Activated CD4-positive, alpha-beta memory T cell treated with anti-CD3 and anti-CD28 coated beads for 36 hours (primary cell): ENCODE results near the gene HIP1. TPM values are rescaled to one million over a fixed set of nuclear protein-coding genes. Genes with fewer than 3 reads are reported as not detected.

Experiments
- CTCF ChIA-PET: fragments of 350-600 bp; sonication (Branson Sonifier 250); formaldehyde crosslinking; loops from one replicate; lab custom pipeline; 2021; ENCODE audit warnings: antibody characterized with exemption, inconsistent platforms; lab: Charles Lee
- POLR2A ChIA-PET: fragments of 350-600 bp; sonication (Branson Sonifier 250); formaldehyde crosslinking; loops from one replicate; lab custom pipeline; 2021; ENCODE audit warnings: antibody characterized with exemption; lab: Charles Lee
- DNase-seq: peaks from one replicate; pipeline ENCODE4 v3.0.0-alpha.2; 2020
- H3K27ac Mint-ChIP-seq: one replicate; pipeline ENCODE4 v1.8.0; 2021; ENCODE audit warnings: mixed read lengths
- H3K27me3 Mint-ChIP-seq: one replicate; pipeline ENCODE4 v1.8.0; 2021; ENCODE audit warnings: mixed read lengths
- H3K36me3 Mint-ChIP-seq: one replicate; pipeline ENCODE4 v1.8.0; 2021; ENCODE audit warnings: mixed read lengths
- H3K4me1 Mint-ChIP-seq: one replicate; pipeline ENCODE4 v1.8.0; 2021; ENCODE audit warnings: low read depth, mixed read lengths
- H3K4me3 Mint-ChIP-seq: one replicate; pipeline ENCODE4 v1.8.0; 2021; ENCODE audit warnings: mild to moderate bottlenecking, mixed read lengths
- H3K9me3 Mint-ChIP-seq: one replicate; pipeline ENCODE4 v1.8.0; 2021; ENCODE audit warnings: mixed read lengths
- intact Hi-C: fragments of 100-400 bp; cut with micrococcal nuclease; formaldehyde crosslinking; loops from one replicate; pipeline ENCODE4 v1.15.1; 2023
- total RNA-seq, 2 experiments: library from RNA; stranded (reverse); gene quantifications; one replicate each; pipeline ENCODE4 v1.2.3, GENCODE V29; 2021

The HIP1 gene
- total RNA-seq, 2 experiments from 2014 or later = 7.9 to 8.2 TPM

DNA sequence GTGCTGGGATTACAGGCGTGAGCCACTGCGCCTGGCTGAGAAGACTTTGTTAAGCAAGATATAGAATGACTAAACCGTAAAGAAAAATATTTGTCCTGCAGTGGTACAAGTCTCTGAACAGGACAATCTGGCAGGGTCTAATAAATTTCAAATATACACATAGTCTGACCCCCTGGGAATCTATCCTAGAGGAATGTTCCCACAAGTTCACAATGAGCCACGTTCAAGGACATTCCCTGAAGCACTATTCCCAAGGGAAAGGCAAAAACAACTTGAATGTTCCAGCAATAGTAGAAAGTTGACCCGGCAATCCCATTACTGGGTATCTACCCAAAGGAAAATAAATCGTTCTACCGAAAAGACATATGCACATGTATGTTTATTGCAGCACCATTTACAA is 82.0 kb downstream of the HIP1 start:
- CTCF ChIA-PET = no interaction called here
- H3K27me3 Mint-ChIP-seq = no peaks in the 10 kb centered on the region
- no peaks in the 10 kb centered on the region for H3K4me1 Mint-ChIP-seq
- H3K9me3 Mint-ChIP-seq = no peaks in the 10 kb centered on the region
- POLR2A ChIA-PET = no interaction called here
- no peak overlapping the region for H3K4me3 Mint-ChIP-seq
- no peak overlapping the region for H3K27ac Mint-ChIP-seq
- intact Hi-C loops = no loop called here
- DNase-seq = no peak
- no peaks in the 10 kb centered on the region for H3K36me3 Mint-ChIP-seq

DNA sequence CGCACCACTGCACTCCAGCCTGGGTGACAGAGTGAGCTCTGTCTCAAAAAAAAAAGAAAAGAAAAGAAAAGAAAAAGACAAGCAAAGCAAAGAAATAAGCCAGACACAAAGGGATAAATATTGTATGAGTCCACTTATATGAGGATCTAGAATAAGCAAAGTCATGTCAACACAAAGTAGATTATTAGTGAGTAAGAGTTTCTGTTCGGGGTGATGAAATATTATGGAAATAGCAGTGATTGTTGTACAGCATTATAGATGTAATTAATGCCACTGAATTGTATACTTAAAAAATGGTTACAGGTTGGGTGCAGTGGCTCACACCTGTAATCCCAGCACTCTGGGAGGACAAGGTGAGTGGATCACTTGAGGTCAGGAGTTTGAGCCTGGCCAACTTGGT is 83.2 kb downstream of the HIP1 start:
- no peaks in the 10 kb centered on the region for H3K36me3 Mint-ChIP-seq
- H3K4me3 Mint-ChIP-seq = no peak overlapping the region
- no peak for DNase-seq
- POLR2A ChIA-PET = no interaction called here
- intact Hi-C loops = no loop called here
- H3K27ac Mint-ChIP-seq = no peak overlapping the region
- no peaks in the 10 kb centered on the region for H3K4me1 Mint-ChIP-seq
- H3K27me3 Mint-ChIP-seq = no peaks in the 10 kb centered on the region
- H3K9me3 Mint-ChIP-seq = no peaks in the 10 kb centered on the region
- CTCF ChIA-PET = no interaction called here

DNA sequence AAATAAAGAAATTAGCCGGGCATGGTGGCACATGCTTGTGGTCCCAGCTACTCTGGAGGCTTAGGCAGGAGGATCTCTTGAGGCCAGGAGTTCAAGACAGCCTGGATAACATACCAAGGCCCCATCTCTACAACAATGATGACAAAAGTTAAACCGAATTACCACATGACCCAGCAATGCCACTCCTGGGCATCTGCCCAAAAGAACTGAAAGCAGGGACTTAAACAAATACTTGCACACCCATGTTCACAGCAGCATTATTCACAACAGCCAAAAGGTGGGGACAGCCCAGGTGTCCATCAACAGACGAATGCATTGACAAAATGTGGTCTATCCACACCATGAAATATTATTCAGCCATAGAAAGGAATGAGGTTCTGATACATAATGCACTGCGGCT is 83.9 kb downstream of the HIP1 start:
- DNase-seq = no peak
- Mint-ChIP-seq H3K27ac (no peak overlapping the region), H3K27me3 (no peaks in the 10 kb centered on the region), H3K36me3 (no peaks in the 10 kb centered on the region), H3K4me1 (no peaks in the 10 kb centered on the region), H3K9me3 (no peaks in the 10 kb centered on the region), H3K4me3 (no peak overlapping the region)
- intact Hi-C loops = no loop called here
- CTCF ChIA-PET = no interaction called here
- POLR2A ChIA-PET = no interaction called here

DNA sequence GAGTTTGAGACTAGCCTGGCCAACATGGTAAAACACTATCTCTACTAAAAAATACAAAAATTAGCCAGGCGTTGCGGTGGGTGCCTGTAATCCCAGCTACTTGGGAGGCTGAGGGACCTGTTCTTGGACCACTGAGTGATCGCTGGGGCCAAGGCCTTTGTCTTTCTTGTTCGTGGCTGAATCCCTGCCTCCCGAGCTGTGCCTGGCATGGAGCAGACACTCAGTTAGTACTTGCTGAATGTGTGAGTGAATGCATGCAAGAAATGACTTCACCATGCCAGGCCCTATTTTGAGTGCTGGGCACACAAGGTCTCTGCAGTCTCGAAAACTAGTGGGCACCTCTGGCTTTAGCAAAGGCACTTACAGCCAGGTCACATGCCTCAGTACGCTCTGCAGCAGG is 85.1 kb downstream of the HIP1 start:
- DNase-seq = no peak
- ChIA-PET CTCF (no interaction called here), POLR2A (no interaction called here)
- H3K36me3 Mint-ChIP-seq = no peaks in the 10 kb centered on the region
- H3K27ac Mint-ChIP-seq = no peak overlapping the region
- H3K27me3 Mint-ChIP-seq = no peaks in the 10 kb centered on the region
- H3K4me3 Mint-ChIP-seq = no peak overlapping the region
- H3K9me3 Mint-ChIP-seq = no peaks in the 10 kb centered on the region
- H3K4me1 Mint-ChIP-seq = no peaks in the 10 kb centered on the region
- intact Hi-C loops = no loop called here

DNA sequence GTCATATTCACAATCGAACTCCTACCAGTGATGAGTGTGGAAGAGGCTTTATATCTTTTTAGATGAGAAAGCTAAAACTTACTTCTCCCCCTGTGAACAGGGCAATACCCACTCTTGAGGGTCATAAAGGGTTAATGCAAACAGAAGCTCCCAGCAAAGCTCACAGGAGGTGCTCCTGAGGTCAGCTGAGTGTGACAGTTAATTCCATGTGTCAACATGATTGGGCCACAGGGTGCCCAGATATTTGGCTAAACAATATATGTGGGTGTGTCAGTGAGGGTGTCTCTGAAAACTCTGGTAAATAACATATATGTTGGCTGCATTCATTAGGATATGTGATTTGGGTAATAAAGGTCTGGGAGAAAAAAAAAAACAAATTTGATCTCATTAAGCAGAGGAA is 86.0 kb downstream of the HIP1 start:
- H3K4me1 Mint-ChIP-seq = no peaks in the 10 kb centered on the region
- no peaks in the 10 kb centered on the region for H3K9me3 Mint-ChIP-seq
- no peaks in the 10 kb centered on the region for H3K27me3 Mint-ChIP-seq
- ChIA-PET POLR2A (no interaction called here), CTCF (no interaction called here)
- no peak for DNase-seq
- intact Hi-C loops = no loop called here
- no peak overlapping the region for H3K27ac Mint-ChIP-seq
- no peak overlapping the region for H3K4me3 Mint-ChIP-seq
- no peaks in the 10 kb centered on the region for H3K36me3 Mint-ChIP-seq

DNA sequence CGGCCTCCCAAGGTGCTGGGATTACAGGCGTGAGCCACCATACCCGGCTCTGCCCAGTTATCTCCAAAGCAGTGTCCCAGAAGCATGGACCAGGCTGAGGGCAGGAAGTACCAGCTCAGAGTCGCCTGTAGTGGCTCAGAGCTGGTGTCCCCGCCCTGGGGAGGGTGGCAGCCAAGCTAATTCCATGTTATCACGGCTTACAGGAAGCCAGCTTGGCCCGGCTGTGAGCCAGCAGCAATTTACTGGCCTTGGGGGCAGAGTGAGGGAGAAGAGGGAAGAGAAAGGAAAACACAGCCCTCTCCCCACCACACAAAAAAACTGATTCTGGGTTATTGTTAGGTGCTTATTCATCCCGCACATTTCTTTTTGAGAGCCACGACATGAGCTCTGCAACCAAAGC is 88.1 kb downstream of the HIP1 start:
- no peaks in the 10 kb centered on the region for H3K27me3 Mint-ChIP-seq
- ChIA-PET CTCF (interaction anchor here (1.8 kb wide), 1 partner anchor 369 kb away, joined by 4 read pairs; no protein-coding TSS in a partner anchor), POLR2A (no interaction called here)
- DNase-seq = no peak
- H3K36me3 Mint-ChIP-seq = no peaks in the 10 kb centered on the region
- intact Hi-C loops = no loop called here
- no peaks in the 10 kb centered on the region for H3K4me1 Mint-ChIP-seq
- H3K27ac Mint-ChIP-seq = no peak overlapping the region
- no peak overlapping the region for H3K4me3 Mint-ChIP-seq
- no peaks in the 10 kb centered on the region for H3K9me3 Mint-ChIP-seq

DNA sequence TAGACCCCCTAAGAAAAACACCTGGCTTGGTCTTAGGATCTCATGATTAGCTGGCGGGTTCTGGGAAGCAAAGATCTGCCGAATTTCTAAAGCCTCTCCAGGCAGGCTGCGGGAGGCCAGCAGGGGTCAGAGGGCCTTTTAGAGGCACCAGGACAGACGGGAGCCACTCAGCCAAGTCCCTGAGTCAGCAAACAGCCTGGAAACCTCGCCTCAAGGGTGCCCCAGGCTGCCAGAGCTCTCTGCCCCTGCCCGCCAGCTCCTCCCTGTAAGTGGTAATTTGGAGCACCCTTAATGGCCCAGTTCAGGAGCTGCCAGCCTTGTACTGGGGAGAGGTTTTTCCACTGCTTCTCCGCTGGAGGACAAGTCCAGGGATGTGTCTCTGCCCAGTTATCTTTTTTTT is 88.7 kb downstream of the HIP1 start:
- no peaks in the 10 kb centered on the region for H3K4me1 Mint-ChIP-seq
- ChIA-PET POLR2A (no interaction called here), CTCF (no interaction called here)
- H3K27me3 Mint-ChIP-seq = no peaks in the 10 kb centered on the region
- H3K36me3 Mint-ChIP-seq = no peaks in the 10 kb centered on the region
- no peak overlapping the region for H3K4me3 Mint-ChIP-seq
- no peaks in the 10 kb centered on the region for H3K9me3 Mint-ChIP-seq
- intact Hi-C loops = no loop called here
- H3K27ac Mint-ChIP-seq = no peak overlapping the region
- DNase-seq = no peak

DNA sequence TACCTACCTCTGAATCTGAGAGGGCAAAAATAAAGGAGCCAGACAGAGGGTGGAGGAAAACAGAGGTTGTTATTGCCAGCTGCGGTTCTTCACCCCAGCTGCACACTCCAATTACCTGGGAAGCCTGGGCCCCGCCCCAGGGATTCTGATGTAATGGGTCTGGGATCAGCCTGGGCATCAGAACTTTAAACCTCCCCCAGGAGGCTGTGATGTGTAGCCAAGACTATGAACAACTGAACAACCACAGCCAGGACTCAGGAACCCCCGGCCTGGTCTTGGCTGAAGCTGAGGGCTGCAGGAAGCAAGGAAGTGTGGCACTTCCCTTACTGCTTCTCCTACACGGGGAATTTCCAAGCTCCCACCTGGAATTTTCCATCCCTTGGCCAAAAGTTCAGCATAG is 89.3 kb downstream of the HIP1 start:
- H3K4me1 Mint-ChIP-seq = no peaks in the 10 kb centered on the region
- no peaks in the 10 kb centered on the region for H3K36me3 Mint-ChIP-seq
- intact Hi-C loops = loop anchor here (5.0 kb wide), 1 partner anchor 577 kb away; the partner anchor contains the start of gene RCC1L
- CTCF ChIA-PET = no interaction called here
- H3K9me3 Mint-ChIP-seq = no peaks in the 10 kb centered on the region
- DNase-seq = no peak
- no peaks in the 10 kb centered on the region for H3K27me3 Mint-ChIP-seq
- H3K4me3 Mint-ChIP-seq = no peak overlapping the region
- POLR2A ChIA-PET = no interaction called here
- H3K27ac Mint-ChIP-seq = no peak overlapping the region

DNA sequence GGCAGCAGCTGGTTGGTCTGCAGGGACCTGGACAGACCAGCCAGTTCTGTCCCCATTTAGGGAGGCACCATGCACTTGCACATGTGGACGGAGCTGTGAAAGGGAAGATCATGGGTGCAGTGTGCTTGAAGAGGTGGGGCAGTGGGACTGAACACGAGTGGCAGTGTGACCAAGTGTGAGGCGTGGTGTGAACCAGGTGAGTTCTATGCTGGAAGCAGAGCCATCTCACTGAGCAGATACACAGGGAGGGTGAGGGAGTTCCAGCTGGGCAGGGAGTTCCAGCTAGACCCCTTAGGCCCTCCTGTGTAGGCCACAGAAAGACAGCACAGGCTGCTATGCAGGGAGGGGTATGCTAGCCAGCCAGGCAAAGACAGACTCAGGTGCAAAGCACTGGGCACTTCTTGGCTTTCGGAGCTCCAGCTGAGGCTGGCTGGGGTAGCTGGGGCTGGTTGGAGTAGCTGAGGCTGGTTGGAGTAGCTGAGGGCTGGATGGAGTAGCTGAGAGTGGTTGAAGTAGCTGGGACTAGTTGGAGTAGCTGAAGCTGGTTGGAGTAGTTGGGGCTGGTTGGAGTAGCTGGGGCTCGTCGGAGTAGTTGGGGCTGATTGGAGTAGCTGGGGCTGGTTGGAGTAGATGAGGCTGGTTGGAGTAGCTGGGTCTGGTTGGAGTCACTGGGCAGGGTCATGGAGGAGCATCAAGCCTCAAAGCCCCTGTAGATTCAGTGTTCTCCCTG is 90.9 kb downstream of the HIP1 start:
- CTCF ChIA-PET = no interaction called here
- Mint-ChIP-seq H3K4me1 (no peaks in the 10 kb centered on the region), H3K27ac (no peak overlapping the region), H3K9me3 (no peaks in the 10 kb centered on the region), H3K4me3 (no peak overlapping the region), H3K27me3 (no peaks in the 10 kb centered on the region), H3K36me3 (no peaks in the 10 kb centered on the region)
- DNase-seq = no peak
- intact Hi-C loops = loop anchor here (5.0 kb wide), 1 partner anchor 576 kb away; the partner anchor contains the start of gene RCC1L
- POLR2A ChIA-PET = no interaction called here

DNA sequence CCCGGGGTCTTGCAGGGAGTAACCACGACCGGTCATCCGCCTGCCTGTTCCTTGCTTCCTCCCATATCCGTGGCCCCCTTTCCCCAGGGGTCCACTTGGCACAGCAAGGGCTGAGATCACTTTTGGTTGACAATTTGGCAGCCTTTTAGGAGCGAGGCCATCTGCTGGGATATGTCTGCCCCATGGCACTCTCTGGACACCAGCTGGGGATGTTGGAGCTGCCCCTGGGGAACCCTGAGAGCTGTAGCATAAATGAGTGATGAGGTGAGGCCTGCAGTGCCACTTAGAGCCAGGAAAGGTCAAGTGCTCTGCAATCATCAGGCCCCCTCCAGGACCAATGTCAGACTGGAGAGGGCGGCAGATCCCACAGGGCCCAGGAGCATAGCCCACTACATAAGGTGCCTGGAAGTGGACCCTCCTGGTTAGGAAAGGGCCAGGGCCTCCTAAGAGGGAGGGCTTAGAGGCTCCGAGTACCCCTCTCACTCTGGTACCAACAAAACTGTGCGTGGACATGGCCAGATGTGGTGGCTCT is 92.1 kb downstream of the HIP1 start:
- no peaks in the 10 kb centered on the region for H3K36me3 Mint-ChIP-seq
- H3K27ac Mint-ChIP-seq = no peak overlapping the region
- intact Hi-C loops = loop anchor here (5.0 kb wide), 1 partner anchor 574 kb away; the partner anchor contains the start of gene RCC1L
- peaks cover 3% of the 10 kb centered on the region for H3K4me1 Mint-ChIP-seq
- no peaks in the 10 kb centered on the region for H3K9me3 Mint-ChIP-seq
- POLR2A ChIA-PET = no interaction called here
- CTCF ChIA-PET = no interaction called here
- no peaks in the 10 kb centered on the region for H3K27me3 Mint-ChIP-seq
- DNase-seq = no peak
- H3K4me3 Mint-ChIP-seq = no peak overlapping the region

DNA sequence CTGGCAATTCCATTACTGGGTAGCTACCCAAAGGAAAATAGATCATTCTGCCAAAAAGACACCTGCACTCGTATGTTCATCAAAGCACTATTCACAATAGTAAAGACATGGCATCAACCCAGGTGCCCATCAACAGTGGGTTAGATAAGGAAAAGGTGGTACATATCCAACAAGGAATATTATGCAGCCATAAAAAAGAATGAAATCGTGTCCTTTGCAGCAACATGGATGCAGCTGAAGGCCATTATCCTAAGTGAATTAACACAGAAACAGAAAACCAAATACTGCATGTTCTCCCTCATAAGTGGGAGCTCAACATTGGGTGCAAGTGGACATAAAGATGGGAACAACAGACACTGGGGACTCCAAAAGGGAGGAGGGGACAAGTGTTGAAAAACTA is 93.2 kb downstream of the HIP1 start:
- ChIA-PET POLR2A (no interaction called here), CTCF (no interaction called here)
- no peak overlapping the region for H3K4me3 Mint-ChIP-seq
- H3K9me3 Mint-ChIP-seq = no peaks in the 10 kb centered on the region
- no peak for DNase-seq
- peaks cover 3% of the 10 kb centered on the region for H3K4me1 Mint-ChIP-seq
- H3K36me3 Mint-ChIP-seq = no peaks in the 10 kb centered on the region
- no peak overlapping the region for H3K27ac Mint-ChIP-seq
- intact Hi-C loops = loop anchor here (5.0 kb wide), 1 partner anchor 573 kb away; the partner anchor contains the start of gene RCC1L
- no peaks in the 10 kb centered on the region for H3K27me3 Mint-ChIP-seq

DNA sequence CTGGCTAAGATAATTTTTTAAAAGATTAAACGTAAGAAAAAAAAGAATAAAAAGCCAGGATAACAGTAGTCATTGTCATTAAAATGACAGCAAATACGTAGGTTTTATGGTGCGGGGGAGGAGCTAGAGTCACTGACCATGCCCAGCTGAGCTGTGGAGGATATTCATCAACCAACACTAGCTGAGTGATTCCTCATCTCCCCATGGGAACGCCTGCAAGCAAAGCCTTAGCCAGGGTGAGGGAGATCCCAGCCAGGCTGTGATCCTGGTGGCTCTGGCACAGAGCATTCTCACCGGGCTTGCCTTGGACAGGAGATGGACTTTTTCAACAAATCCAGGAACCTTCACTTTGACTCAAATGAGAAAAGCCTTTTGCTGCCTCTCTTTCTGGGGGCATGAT is 94.2 kb downstream of the HIP1 start:
- H3K27ac Mint-ChIP-seq = no peak overlapping the region
- CTCF ChIA-PET = no interaction called here
- H3K4me1 Mint-ChIP-seq = peaks cover 7% of the 10 kb centered on the region
- POLR2A ChIA-PET = no interaction called here
- no peaks in the 10 kb centered on the region for H3K36me3 Mint-ChIP-seq
- H3K4me3 Mint-ChIP-seq = no peak overlapping the region
- no peaks in the 10 kb centered on the region for H3K9me3 Mint-ChIP-seq
- peaks cover 2% of the 10 kb centered on the region for H3K27me3 Mint-ChIP-seq
- intact Hi-C loops = loop anchor here (5.0 kb wide), 2 partner anchors 47 to 118 kb away; no protein-coding TSS in a partner anchor
- DNase-seq = no peak
